ENCODE results near the gene GMEB2.
"Not testable (repeated sequence)": the region's sequence is repeated elsewhere in the genome, so short reads cannot be mapped to it uniquely, and the experiment has no call there.

GMEB2 gene

DNA sequence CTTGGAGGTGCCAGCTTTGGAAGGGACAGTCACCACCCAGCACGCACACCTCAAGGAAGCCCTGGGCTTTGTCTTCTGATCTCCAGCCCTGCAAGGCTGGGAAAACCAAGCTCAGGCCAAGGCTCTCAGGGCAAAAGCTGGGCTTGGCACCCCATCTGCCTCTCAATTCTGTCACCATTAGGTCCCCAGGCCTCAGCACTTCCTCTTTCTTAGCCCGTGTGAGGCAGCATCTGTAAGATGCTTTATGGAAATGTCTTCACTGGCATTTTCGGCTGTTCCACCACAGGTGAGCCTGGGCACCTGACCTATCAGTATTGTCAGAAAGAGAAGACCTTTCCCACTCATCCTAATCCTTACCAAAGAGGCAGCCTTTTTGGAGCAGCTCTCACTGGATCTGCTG, 24.6 kb downstream of the GMEB2 start:
- H3K36me3 ChIP-seq (ENCODE audit: insufficient read depth, low read length): peaks cover 43% of the 10 kb centered on the region
- 97% methylated on average over 3 of the region's 3 CpGs for WGBS
- no peak overlapping the region for H3K9ac ChIP-seq (ENCODE audit: low read depth, low read length)

GRCh38 chr20:63601679-63602078, 25.2 kb downstream of the GMEB2 start:
- H3K36me3 ChIP-seq (ENCODE audit: insufficient read depth, low read length): peaks cover 43% of the 10 kb centered on the region
- not testable (repeated sequence) for H3K27ac ChIP-seq (ENCODE audit: low read depth, low read length); H3K4me1 ChIP-seq (ENCODE audit: insufficient read depth, low read length); H3K27me3 ChIP-seq (ENCODE audit: insufficient read depth, low read length); H3K4me3 ChIP-seq (ENCODE audit: low read length); H3K9ac ChIP-seq (ENCODE audit: low read depth, low read length); H3K9me3 ChIP-seq (ENCODE audit: insufficient read depth, low read depth, low read length)
- WGBS: 92% methylated on average over 8 of the region's 8 CpGs

More for the DNA sequence above, 24.6 kb downstream of the GMEB2 start:
- Histone ChIP-seq H3K4me3 (ENCODE audit: low read length) (no peak overlapping the region), H3K9me3 (ENCODE audit: insufficient read depth, low read depth, low read length) (no peaks in the 10 kb centered on the region), H3K27me3 (ENCODE audit: insufficient read depth, low read length) (no peaks in the 10 kb centered on the region), H3K4me1 (ENCODE audit: insufficient read depth, low read length) (no peaks in the 10 kb centered on the region), H3K27ac (ENCODE audit: low read depth, low read length) (no peak overlapping the region)

- H3K9me3 ChIP-seq (ENCODE audit: insufficient read depth, low read depth, low read length): no peaks in the 10 kb centered on the region
- no peak overlapping the region for H3K27ac ChIP-seq (ENCODE audit: low read depth, low read length)
- no peaks in the 10 kb centered on the region for H3K4me1 ChIP-seq (ENCODE audit: insufficient read depth, low read length)
- H3K9ac ChIP-seq (ENCODE audit: low read depth, low read length): no peak overlapping the region
- H3K4me3 ChIP-seq (ENCODE audit: low read length): no peak overlapping the region
- H3K27me3 ChIP-seq (ENCODE audit: insufficient read depth, low read length): no peaks in the 10 kb centered on the region
- WGBS: 91% methylated on average over 27 of the region's 27 CpGs
- H3K36me3 ChIP-seq (ENCODE audit: insufficient read depth, low read length): peaks cover 43% of the 10 kb centered on the region
Measured at GRCh38 chr20:63599396-63600050, 27.4 kb downstream of the GMEB2 start.

DNA sequence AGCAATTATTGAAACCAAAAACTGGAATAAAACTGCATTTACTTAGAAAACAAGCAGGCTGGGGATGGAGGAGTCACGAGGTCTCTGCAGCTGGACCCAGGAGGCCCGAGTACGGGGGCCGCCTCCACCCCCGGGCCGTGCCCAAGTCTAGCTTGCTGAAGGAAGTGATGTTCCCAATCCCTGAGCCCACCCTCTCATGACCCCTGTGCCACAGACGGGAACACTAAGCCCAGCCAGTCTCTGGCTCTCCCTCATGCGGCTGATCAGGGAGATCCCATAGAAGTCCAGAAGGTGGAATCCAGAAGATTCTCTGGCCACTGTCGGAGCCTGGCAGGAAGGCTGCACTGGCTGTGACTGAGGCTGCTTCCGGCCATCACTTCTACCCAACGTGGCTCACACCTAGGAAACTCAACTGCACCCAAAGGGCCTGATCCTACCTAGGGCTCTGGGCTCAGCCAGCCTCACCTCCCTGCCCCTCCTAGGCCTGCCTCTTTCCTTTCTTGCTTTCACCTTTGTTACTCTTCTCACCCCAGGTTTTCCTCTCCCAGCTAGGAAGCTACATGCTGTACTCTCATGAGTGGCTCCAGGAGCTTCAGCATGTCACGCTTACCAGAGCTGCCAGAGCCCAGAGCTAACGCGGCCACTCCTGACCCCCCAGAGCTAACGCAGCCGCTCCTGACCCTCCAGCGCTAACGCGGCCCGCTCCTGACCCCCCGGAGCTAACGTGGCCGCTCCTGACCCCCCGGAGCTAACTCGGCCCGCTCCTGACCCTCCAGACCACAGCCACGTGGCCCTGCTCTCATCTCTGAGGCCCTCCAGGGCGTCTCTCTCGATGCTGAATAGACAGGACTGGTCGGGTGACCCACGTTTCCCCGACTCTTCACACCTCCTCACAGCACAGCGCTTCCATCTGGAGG, 28.2 kb downstream of the GMEB2 start:
- no peaks in the 10 kb centered on the region for H3K27me3 ChIP-seq (ENCODE audit: insufficient read depth, low read length)
- no peaks in the 10 kb centered on the region for H3K9me3 ChIP-seq (ENCODE audit: insufficient read depth, low read depth, low read length)
- peaks cover 43% of the 10 kb centered on the region for H3K36me3 ChIP-seq (ENCODE audit: insufficient read depth, low read length)
- no peak overlapping the region for H3K27ac ChIP-seq (ENCODE audit: low read depth, low read length)
- no peak overlapping the region for H3K9ac ChIP-seq (ENCODE audit: low read depth, low read length)
- 91% methylated on average over 33 of the region's 33 CpGs for WGBS
- H3K4me3 ChIP-seq (ENCODE audit: low read length): no peak overlapping the region
- H3K4me1 ChIP-seq (ENCODE audit: insufficient read depth, low read length): no peaks in the 10 kb centered on the region

GRCh38 chr20:63597651-63598478, 29.0 kb downstream of the GMEB2 start:
- H3K4me1 ChIP-seq (ENCODE audit: insufficient read depth, low read length): no peaks in the 10 kb centered on the region
- H3K36me3 ChIP-seq (ENCODE audit: insufficient read depth, low read length): peaks cover 45% of the 10 kb centered on the region
- H3K4me3 ChIP-seq (ENCODE audit: low read length): no peak overlapping the region
- no peaks in the 10 kb centered on the region for H3K27me3 ChIP-seq (ENCODE audit: insufficient read depth, low read length)
- no peaks in the 10 kb centered on the region for H3K9me3 ChIP-seq (ENCODE audit: insufficient read depth, low read depth, low read length)
- no peak overlapping the region for H3K27ac ChIP-seq (ENCODE audit: low read depth, low read length)
- H3K9ac ChIP-seq (ENCODE audit: low read depth, low read length): no peak overlapping the region
- 91% methylated on average over 23 of the region's 23 CpGs for WGBS

DNA sequence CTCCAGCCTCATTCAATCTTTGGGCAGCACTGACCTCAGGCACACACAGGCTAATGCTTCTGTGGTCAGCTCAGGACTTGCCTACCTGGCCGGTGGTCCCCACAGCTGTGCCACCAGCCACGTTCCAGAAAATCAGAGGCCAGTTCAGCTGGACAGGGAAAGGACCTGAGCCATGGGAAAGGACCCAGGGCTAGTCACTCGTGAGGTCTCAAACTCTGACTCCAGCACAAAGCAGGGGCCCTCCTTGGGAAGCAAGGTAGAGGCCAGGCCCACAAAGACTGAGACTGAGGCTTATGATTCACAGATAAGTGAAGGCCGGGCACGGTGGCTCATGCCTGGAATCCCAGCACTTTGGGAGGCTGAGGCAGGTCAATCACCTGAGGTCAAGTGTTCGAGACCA, 30.5 kb downstream of the GMEB2 start:
- no peaks in the 10 kb centered on the region for H3K9me3 ChIP-seq (ENCODE audit: insufficient read depth, low read depth, low read length)
- peaks cover 46% of the 10 kb centered on the region for H3K36me3 ChIP-seq (ENCODE audit: insufficient read depth, low read length)
- no peak overlapping the region for H3K4me3 ChIP-seq (ENCODE audit: low read length)
- no peak overlapping the region for H3K9ac ChIP-seq (ENCODE audit: low read depth, low read length)
- WGBS: 94% methylated on average over 6 of the region's 6 CpGs
- H3K27me3 ChIP-seq (ENCODE audit: insufficient read depth, low read length): no peaks in the 10 kb centered on the region
- H3K4me1 ChIP-seq (ENCODE audit: insufficient read depth, low read length): no peaks in the 10 kb centered on the region
- H3K27ac ChIP-seq (ENCODE audit: low read depth, low read length): no peak overlapping the region

GRCh38 chr20:63595416-63596127, 31.3 kb downstream of the GMEB2 start:
- 94% methylated on average over 30 of the region's 30 CpGs for WGBS

DNA sequence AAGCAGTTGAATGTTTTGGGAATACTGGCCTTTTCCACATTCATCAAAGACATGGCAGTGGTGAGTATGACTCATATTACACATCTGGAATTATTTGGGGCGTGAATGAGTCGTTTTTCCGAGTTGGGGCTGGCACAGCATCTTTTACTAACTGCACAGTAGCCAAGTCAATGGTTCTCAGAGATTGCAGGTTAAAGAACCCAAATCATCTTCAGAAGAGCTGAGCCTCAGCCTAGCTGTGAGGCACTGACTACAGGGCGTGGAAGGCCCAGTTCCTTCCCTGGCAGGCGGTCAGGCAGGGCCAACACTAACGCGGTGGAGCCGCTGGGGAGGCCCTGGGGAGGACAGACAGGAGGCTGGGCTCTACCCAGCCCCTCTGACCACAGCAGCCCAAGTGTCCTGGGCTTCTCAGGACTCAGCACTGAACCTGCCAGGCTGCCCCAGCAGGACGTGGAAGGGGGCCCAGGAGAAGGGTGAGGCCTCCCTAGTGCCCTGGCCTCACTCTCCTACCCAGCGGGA, 32.8 kb downstream of the GMEB2 start:
- no peak overlapping the region for H3K27ac ChIP-seq (ENCODE audit: low read depth, low read length)
- no peak overlapping the region for H3K9ac ChIP-seq (ENCODE audit: low read depth, low read length)
- H3K27me3 ChIP-seq (ENCODE audit: insufficient read depth, low read length): no peaks in the 10 kb centered on the region
- WGBS: 88% methylated on average over 10 of the region's 10 CpGs
- H3K4me3 ChIP-seq (ENCODE audit: low read length): no peak overlapping the region
- H3K9me3 ChIP-seq (ENCODE audit: insufficient read depth, low read depth, low read length): no peaks in the 10 kb centered on the region
- H3K4me1 ChIP-seq (ENCODE audit: insufficient read depth, low read length): no peaks in the 10 kb centered on the region
- peaks cover 42% of the 10 kb centered on the region for H3K36me3 ChIP-seq (ENCODE audit: insufficient read depth, low read length)

More at GRCh38 chr20:63595416-63596127, 31.3 kb downstream of the GMEB2 start:
- Histone ChIP-seq H3K36me3 (ENCODE audit: insufficient read depth, low read length) (peaks cover 42% of the 10 kb centered on the region), H3K27me3 (ENCODE audit: insufficient read depth, low read length) (no peaks in the 10 kb centered on the region), H3K9ac (ENCODE audit: low read depth, low read length) (no peak overlapping the region), H3K4me1 (ENCODE audit: insufficient read depth, low read length) (no peaks in the 10 kb centered on the region), H3K4me3 (ENCODE audit: low read length) (no peak overlapping the region), H3K9me3 (ENCODE audit: insufficient read depth, low read depth, low read length) (no peaks in the 10 kb centered on the region), H3K27ac (ENCODE audit: low read depth, low read length) (no peak overlapping the region)

GRCh38 chr20:63592661-63593060, 34.2 kb downstream of the GMEB2 start:
- 94% methylated on average over 13 of the region's 13 CpGs for WGBS
- H3K36me3 ChIP-seq (ENCODE audit: insufficient read depth, low read length): peaks cover 37% of the 10 kb centered on the region

DNA sequence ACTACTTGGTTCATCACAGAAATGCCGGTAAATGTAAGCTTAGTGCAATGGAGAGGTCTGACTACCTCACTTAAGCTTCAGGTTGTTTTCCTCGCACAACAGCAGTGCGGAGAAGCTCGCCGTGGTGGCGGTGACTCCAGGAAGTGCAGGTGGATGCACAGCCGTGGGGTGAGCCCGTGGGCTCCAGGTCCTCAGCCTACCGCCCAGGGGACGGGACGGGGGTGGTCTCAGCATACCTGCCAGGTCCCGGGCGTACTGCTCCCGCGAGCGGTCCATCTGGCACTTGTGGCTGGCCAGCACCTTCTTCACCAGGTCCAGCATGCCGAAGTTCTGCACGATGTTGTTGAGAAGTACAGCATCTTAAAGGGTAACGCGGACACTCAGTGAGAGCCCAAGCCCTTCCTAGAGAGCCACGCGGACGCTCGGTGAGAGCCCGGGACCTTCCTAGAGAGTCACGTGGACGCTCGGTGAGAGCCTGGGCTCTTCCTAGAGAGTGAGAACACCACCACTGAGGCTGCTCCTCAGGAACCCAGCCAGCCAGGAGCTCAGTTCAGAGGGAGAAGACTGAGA, 35.0 kb downstream of the GMEB2 start:
- no peaks in the 10 kb centered on the region for H3K27me3 ChIP-seq (ENCODE audit: insufficient read depth, low read length)
- H3K9ac ChIP-seq (ENCODE audit: low read depth, low read length): no peak overlapping the region
- WGBS: 96% methylated on average over 28 of the region's 28 CpGs
- no peak overlapping the region for H3K27ac ChIP-seq (ENCODE audit: low read depth, low read length)
- H3K9me3 ChIP-seq (ENCODE audit: insufficient read depth, low read depth, low read length): no peaks in the 10 kb centered on the region
- peaks cover 34% of the 10 kb centered on the region for H3K36me3 ChIP-seq (ENCODE audit: insufficient read depth, low read length)
- no peak overlapping the region for H3K4me3 ChIP-seq (ENCODE audit: low read length)
- no peaks in the 10 kb centered on the region for H3K4me1 ChIP-seq (ENCODE audit: insufficient read depth, low read length)

More at GRCh38 chr20:63592661-63593060, 34.2 kb downstream of the GMEB2 start:
- Histone ChIP-seq H3K27me3 (ENCODE audit: insufficient read depth, low read length) (no peaks in the 10 kb centered on the region), H3K4me1 (ENCODE audit: insufficient read depth, low read length) (no peaks in the 10 kb centered on the region), H3K4me3 (ENCODE audit: low read length) (no peak overlapping the region), H3K9me3 (ENCODE audit: insufficient read depth, low read depth, low read length) (no peaks in the 10 kb centered on the region), H3K9ac (ENCODE audit: low read depth, low read length) (no peak overlapping the region), H3K27ac (ENCODE audit: low read depth, low read length) (no peak overlapping the region)
